SK-N-SH treated with all-trans-retinoic acid at 6 μM for 48 hours (cell line): Measurements from ENCODE around the gene DIP2B.

ENCODE experiments used
- ARNTL ChIP-seq: fragments of 450-650 bp; formaldehyde crosslinking; IDR thresholded peaks from 2 replicates; pipeline ENCODE4 v1.5.0; 2020; ENCODE audit warnings: low read depth, mild to moderate bottlenecking, moderate library complexity, borderline replicate concordance
- CSDC2 ChIP-seq: fragments of 250-450 bp; sonication (Bioruptor Pico); IDR thresholded peaks from 2 replicates; pipeline ENCODE4 v1.5.0; 2020; ENCODE audit warnings: mild to moderate bottlenecking, moderate library complexity
- GLIS3 ChIP-seq: fragments of 250-450 bp; sonication (Bioruptor Pico); IDR thresholded peaks from 2 replicates; pipeline ENCODE4 v1.5.0; 2020; ENCODE audit warnings: mild to moderate bottlenecking, moderate library complexity
- OSR1 ChIP-seq: fragments of 250-450 bp; sonication (Bioruptor Pico); IDR thresholded peaks from 2 replicates; pipeline ENCODE4 v1.8.0; 2022; ENCODE audit warnings: moderate library complexity, mild to moderate bottlenecking, inconsistent platforms
- PPARA ChIP-seq: fragments of 250-450 bp; sonication (Bioruptor Pico); IDR thresholded peaks from 2 replicates; pipeline ENCODE4 v1.5.0; 2020; ENCODE audit warnings: mild to moderate bottlenecking, borderline replicate concordance
- RARB ChIP-seq: fragments of 250-450 bp; sonication (Bioruptor Pico); IDR thresholded peaks from 2 replicates; pipeline ENCODE4 v1.8.0; 2021; ENCODE audit warnings: mild to moderate bottlenecking, moderate library complexity
- TF ChIP-seq, protein P1 (sequence below): fragments of 250-450 bp; sonication (Bioruptor Pico); IDR thresholded peaks from 2 replicates; pipeline ENCODE4 v1.8.0; 2020; ENCODE audit warnings: mild to moderate bottlenecking, moderate library complexity, borderline replicate concordance
- TF ChIP-seq, protein P2 (sequence below): fragments of 250-450 bp; sonication (Bioruptor Pico); IDR thresholded peaks from 2 replicates; pipeline ENCODE4 v1.5.1; 2020; ENCODE audit warnings: low read depth, mild to moderate bottlenecking, moderate library complexity
- TF ChIP-seq, protein P3 (sequence below): fragments of 250-450 bp; sonication (Bioruptor Pico); IDR thresholded peaks from 2 replicates; pipeline ENCODE4 v1.5.1; 2021; ENCODE audit warnings: mild to moderate bottlenecking, moderate library complexity

DNA sequence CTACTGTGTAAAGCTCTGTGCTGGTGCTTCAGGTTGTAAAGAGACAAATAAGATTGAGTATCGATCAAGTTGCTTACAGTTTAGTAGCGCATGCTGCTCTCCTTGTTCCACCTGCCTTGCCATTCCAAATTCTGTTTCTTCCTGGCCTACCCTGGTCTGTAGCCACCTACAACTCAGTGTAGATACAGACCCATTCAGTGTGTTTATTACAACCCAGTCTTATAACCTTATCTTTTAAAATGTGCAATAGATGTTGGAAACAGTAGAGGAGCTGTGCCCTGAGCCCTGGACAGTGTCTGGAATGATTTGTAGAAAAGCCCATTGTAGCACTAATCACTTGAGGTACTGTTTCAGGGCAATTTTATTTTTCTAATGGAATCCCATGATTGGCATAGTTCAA lies 68.5 kb downstream of the DIP2B start:
- TF ChIP-seq GLIS3 (CRISPR knock-in tag) (no peak), ARNTL (no peak), OSR1 (CRISPR knock-in tag) (no peak), CSDC2 (CRISPR knock-in tag) (no peak), PPARA (no peak), RARB (CRISPR knock-in tag) (no peak)
- TF ChIP-seq, protein P1, sequence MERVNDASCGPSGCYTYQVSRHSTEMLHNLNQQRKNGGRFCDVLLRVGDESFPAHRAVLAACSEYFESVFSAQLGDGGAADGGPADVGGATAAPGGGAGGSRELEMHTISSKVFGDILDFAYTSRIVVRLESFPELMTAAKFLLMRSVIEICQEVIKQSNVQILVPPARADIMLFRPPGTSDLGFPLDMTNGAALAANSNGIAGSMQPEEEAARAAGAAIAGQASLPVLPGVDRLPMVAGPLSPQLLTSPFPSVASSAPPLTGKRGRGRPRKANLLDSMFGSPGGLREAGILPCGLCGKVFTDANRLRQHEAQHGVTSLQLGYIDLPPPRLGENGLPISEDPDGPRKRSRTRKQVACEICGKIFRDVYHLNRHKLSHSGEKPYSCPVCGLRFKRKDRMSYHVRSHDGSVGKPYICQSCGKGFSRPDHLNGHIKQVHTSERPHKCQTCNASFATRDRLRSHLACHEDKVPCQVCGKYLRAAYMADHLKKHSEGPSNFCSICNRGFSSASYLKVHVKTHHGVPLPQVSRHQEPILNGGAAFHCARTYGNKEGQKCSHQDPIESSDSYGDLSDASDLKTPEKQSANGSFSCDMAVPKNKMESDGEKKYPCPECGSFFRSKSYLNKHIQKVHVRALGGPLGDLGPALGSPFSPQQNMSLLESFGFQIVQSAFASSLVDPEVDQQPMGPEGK = no peak
- TF ChIP-seq, protein P2, sequence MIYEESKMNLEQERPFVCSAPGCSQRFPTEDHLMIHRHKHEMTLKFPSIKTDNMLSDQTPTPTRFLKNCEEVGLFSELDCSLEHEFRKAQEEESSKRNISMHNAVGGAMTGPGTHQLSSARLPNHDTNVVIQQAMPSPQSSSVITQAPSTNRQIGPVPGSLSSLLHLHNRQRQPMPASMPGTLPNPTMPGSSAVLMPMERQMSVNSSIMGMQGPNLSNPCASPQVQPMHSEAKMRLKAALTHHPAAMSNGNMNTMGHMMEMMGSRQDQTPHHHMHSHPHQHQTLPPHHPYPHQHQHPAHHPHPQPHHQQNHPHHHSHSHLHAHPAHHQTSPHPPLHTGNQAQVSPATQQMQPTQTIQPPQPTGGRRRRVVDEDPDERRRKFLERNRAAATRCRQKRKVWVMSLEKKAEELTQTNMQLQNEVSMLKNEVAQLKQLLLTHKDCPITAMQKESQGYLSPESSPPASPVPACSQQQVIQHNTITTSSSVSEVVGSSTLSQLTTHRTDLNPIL (CRISPR knock-in tag) = no peak
- TF ChIP-seq, protein P3, sequence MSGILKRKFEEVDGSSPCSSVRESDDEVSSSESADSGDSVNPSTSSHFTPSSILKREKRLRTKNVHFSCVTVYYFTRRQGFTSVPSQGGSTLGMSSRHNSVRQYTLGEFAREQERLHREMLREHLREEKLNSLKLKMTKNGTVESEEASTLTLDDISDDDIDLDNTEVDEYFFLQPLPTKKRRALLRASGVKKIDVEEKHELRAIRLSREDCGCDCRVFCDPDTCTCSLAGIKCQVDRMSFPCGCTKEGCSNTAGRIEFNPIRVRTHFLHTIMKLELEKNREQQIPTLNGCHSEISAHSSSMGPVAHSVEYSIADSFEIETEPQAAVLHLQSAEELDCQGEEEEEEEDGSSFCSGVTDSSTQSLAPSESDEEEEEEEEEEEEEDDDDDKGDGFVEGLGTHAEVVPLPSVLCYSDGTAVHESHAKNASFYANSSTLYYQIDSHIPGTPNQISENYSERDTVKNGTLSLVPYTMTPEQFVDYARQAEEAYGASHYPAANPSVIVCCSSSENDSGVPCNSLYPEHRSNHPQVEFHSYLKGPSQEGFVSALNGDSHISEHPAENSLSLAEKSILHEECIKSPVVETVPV (CRISPR knock-in tag) = no peak
